ENCODE results near the gene UNC5A.
A peak's percentile ranks its signal among the peaks of the same experiment; 100 is the strongest.

UNC5A gene

GRCh38 chr5:176897263-176897662, 86.9 kb downstream of the UNC5A start:
- no peak overlapping the region for H3K27ac ChIP-seq
- TF ChIP-seq ZFX (IDR thresholded peaks at IDR 0.05) (0 out of 2 replicates have a peak, but pooled peaks have one; percentile 7), CTCF (conservative IDR thresholded peaks at IDR 0.05) (no peak)

- no peak for TF ChIP-seq CTCF (conservative IDR thresholded peaks at IDR 0.05)
- TF ChIP-seq ZFX (IDR thresholded peaks at IDR 0.05): no peak
- no peak within 1 kb of the TSS for H3K27ac ChIP-seq
Observed at GRCh38 chr5:176899296-176899891, 89.0 kb downstream of the UNC5A start, which contains the start of gene HK3. HK3 (minus strand) TSS chr5:176899346; CDS start chr5:176896159, 3,187 bp downstream.

GRCh38 chr5:176899946-176900779, 89.8 kb downstream of the UNC5A start:
- TF ChIP-seq CTCF (conservative IDR thresholded peaks at IDR 0.05) (no peak), ZFX (IDR thresholded peaks at IDR 0.05) (no peak)
- H3K27ac ChIP-seq: no peak overlapping the region

GRCh38 chr5:176900780-176901204, 90.4 kb downstream of the UNC5A start:
- H3K27ac ChIP-seq: no peak overlapping the region

GRCh38 chr5:176901260-176902101, 91.1 kb downstream of the UNC5A start:
- H3K27ac ChIP-seq: no peak overlapping the region
- TF ChIP-seq ZFX (IDR thresholded peaks at IDR 0.05) (no peak), CTCF (conservative IDR thresholded peaks at IDR 0.05) (no peak)

More at GRCh38 chr5:176900780-176901204, 90.4 kb downstream of the UNC5A start:
- no peak for TF ChIP-seq ZFX (IDR thresholded peaks at IDR 0.05)
- no peak for TF ChIP-seq CTCF (conservative IDR thresholded peaks at IDR 0.05)

GRCh38 chr5:176902102-176902814, 91.9 kb downstream of the UNC5A start:
- H3K27ac ChIP-seq: no peak overlapping the region
- TF ChIP-seq ZFX (IDR thresholded peaks at IDR 0.05): no peak
- no peak for TF ChIP-seq CTCF (conservative IDR thresholded peaks at IDR 0.05)

All from C4-2B (cell line).